HPDE6-E6E7 (cell line): ENCODE results near the gene SSX4B.
"Not testable (repeated sequence)": the region's sequence is repeated elsewhere in the genome, so short reads cannot be mapped to it uniquely, and the experiment has no call there.

Source experiments
- DNase-seq: peaks from one replicate; pipeline ENCODE4 v3.0.0; 2011; ENCODE audit warnings: missing footprints; ENCODE audit errors: extremely low spot score

Gene SSX4B

GRCh38 chrX:48411860-48412259 lies at the start of gene SSX4B:
Gene SSX4B (minus strand): TSS chrX:48411960. CDS start chrX:48411372, 588 bp downstream.
- not testable (repeated sequence) for DNase-seq

GRCh38 chrX:48460606-48461005 lies 48.8 kb upstream of the SSX4B start:
- DNase-seq: no peak

- DNase-seq: no peak
Measured at GRCh38 chrX:48460031-48460430, 48.3 kb upstream of the SSX4B start.

GRCh38 chrX:48459483-48459882 lies 47.7 kb upstream of the SSX4B start:
- no peak for DNase-seq

- no peak for DNase-seq
Measured at GRCh38 chrX:48458711-48459110, 47.0 kb upstream of the SSX4B start.

- no peak for DNase-seq
Measured at GRCh38 chrX:48456628-48457331, 45.0 kb upstream of the SSX4B start.

GRCh38 chrX:48451708-48452107 lies 39.9 kb upstream of the SSX4B start:
- no peak for DNase-seq

- no peak for DNase-seq
Measured at GRCh38 chrX:48450076-48450475, 38.3 kb upstream of the SSX4B start.

- not testable (repeated sequence) for DNase-seq
Measured at GRCh38 chrX:48447201-48447600, 35.4 kb upstream of the SSX4B start.

- DNase-seq: not testable (repeated sequence)
Measured at GRCh38 chrX:48433713-48434112, 22.0 kb upstream of the SSX4B start.

GRCh38 chrX:48430166-48430565 lies 18.4 kb upstream of the SSX4B start:
- DNase-seq: not testable (repeated sequence)

GRCh38 chrX:48429606-48430005 lies 17.8 kb upstream of the SSX4B start:
- not testable (repeated sequence) for DNase-seq

- DNase-seq: not testable (repeated sequence)
Measured at GRCh38 chrX:48427027-48427716, 15.4 kb upstream of the SSX4B start.

- not testable (repeated sequence) for DNase-seq
Measured at GRCh38 chrX:48397825-48398224, 13.9 kb downstream of the SSX4B start.

- DNase-seq: not testable (repeated sequence)
Measured at GRCh38 chrX:48396931-48397330, 14.8 kb downstream of the SSX4B start.

GRCh38 chrX:48383239-48383638 lies 28.5 kb downstream of the SSX4B start, which contains the start of gene SSX4:
Gene SSX4 (plus strand): TSS chrX:48383539. CDS start chrX:48384054, 515 bp downstream.
- DNase-seq: not testable (repeated sequence)

GRCh38 chrX:48370408-48370807 lies 41.4 kb downstream of the SSX4B start:
- DNase-seq: not testable (repeated sequence)

- not testable (repeated sequence) for DNase-seq
Measured at GRCh38 chrX:48367717-48368408, 43.9 kb downstream of the SSX4B start.

- not testable (repeated sequence) for DNase-seq
Measured at GRCh38 chrX:48359281-48359680, 52.5 kb downstream of the SSX4B start.

- no peak for DNase-seq
Measured at GRCh38 chrX:48357681-48358080, 54.1 kb downstream of the SSX4B start.

- DNase-seq: not testable (repeated sequence)
Measured at GRCh38 chrX:48356315-48357094, 55.3 kb downstream of the SSX4B start, which contains the start of gene SSX3. Gene SSX3 (minus strand): TSS chrX:48356703. CDS start chrX:48355249, 1,454 bp downstream.
